H1 (cell line): ENCODE results near the gene KIZ. TPM values are rescaled to one million over a fixed set of nuclear protein-coding genes. Genes with fewer than 3 reads are reported as not detected.

ENCODE experiments used
- CTCF ChIA-PET: fragments of 300-600 bp; sonication (Branson Sonifier 250); formaldehyde crosslinking; loops from one replicate; lab custom pipeline; 2021; ENCODE audit not compliant: partially characterized antibody; lab: Charles Lee
- POLR2A ChIA-PET: fragments of 300-600 bp; sonication (Branson Sonifier 250); formaldehyde crosslinking; loops from one replicate; lab custom pipeline; 2021; ENCODE audit warnings: inconsistent platforms; ENCODE audit not compliant: partially characterized antibody; lab: Charles Lee
- DNase-seq, 2 experiments: peaks; one replicate each; pipeline versions ENCODE4 v3.0.0 to v3.0.0-alpha.2; 2010 to 2022; ENCODE audit warnings: low spot score in 2 of 2, low read depth in 1 of 2, mixed read lengths in 1 of 2
- FAIRE-seq: peaks from 2 replicates; lab custom pipeline; 2011; peaks lifted over from hg19 to GRCh38; lab: Jason Lieb, UNC
- H2AFZ ChIP-seq: 2 replicates; pipeline ENCODE4 v1.8.1; 2012; ENCODE audit warnings: low read length, inconsistent platforms
- H2AK5ac ChIP-seq: 2 replicates; pipeline ENCODE4 v1.6.1; 2013; ENCODE audit warnings: low read depth, low read length
- H2BK120ac ChIP-seq: replicated peaks from 2 replicates; pipeline ENCODE3; 2013; ENCODE audit warnings: low read depth, low read length, inconsistent platforms
- H2BK12ac ChIP-seq: 2 replicates; pipeline ENCODE4 v1.6.1; 2013; ENCODE audit warnings: low read depth, low read length
- H2BK15ac ChIP-seq: 2 replicates; pipeline ENCODE4 v1.6.1; 2013; ENCODE audit warnings: low read length
- H2BK20ac ChIP-seq: 2 replicates; pipeline ENCODE4 v1.6.1; 2013; ENCODE audit warnings: low read length
- H2BK5ac ChIP-seq: 2 replicates; pipeline ENCODE4 v1.6.1; 2013; ENCODE audit warnings: low read depth, low read length
- H3K14ac ChIP-seq: 2 replicates; pipeline ENCODE4 v1.6.1; 2013; ENCODE audit warnings: inconsistent platforms; ENCODE audit not compliant: insufficient read length
- H3K18ac ChIP-seq: 2 replicates; pipeline ENCODE4 v1.6.1; 2013; ENCODE audit warnings: low read length; ENCODE audit errors: extremely low read depth
- H3K23ac ChIP-seq: 2 replicates; pipeline ENCODE4 v1.6.1; 2013; ENCODE audit warnings: inconsistent platforms; ENCODE audit not compliant: insufficient read length
- H3K23me2 ChIP-seq: 2 replicates; pipeline ENCODE4 v1.6.1; 2013; ENCODE audit warnings: low read depth, low read length
- H3K27ac ChIP-seq: 2 replicates; pipeline ENCODE4 v1.6.1; 2011; ENCODE audit warnings: low read depth, low read length, inconsistent platforms
- H3K27me3 ChIP-seq, 4 experiments: replicated peaks in 1 of 4; 1 replicate in 1 of 4; 2 replicates in 3 of 4; pipeline versions ENCODE4 v1.6.1 to v1.8.1; 2011 to 2013; ENCODE audit warnings: low read length in 3 of 4, mild to moderate bottlenecking in 3 of 4, inconsistent platforms in 2 of 4, mixed read lengths in 2 of 4, moderate library complexity in 1 of 4; ENCODE audit not compliant: control insufficient read depth in 3 of 4, insufficient read depth in 3 of 4; ENCODE audit errors: extremely low read depth in 1 of 4
- H3K36me3 ChIP-seq, 4 experiments: 2 replicates each; pipeline versions ENCODE4 v1.6.1 to v1.8.1; 2011 to 2013; ENCODE audit warnings: mild to moderate bottlenecking in 4 of 4, low read length in 3 of 4, moderate library complexity in 2 of 4, control low read depth in 1 of 4, inconsistent platforms in 1 of 4; ENCODE audit not compliant: insufficient read depth in 4 of 4, control insufficient read depth in 2 of 4
- H3K4ac ChIP-seq: replicated peaks from 2 replicates; pipeline ENCODE3; 2013; ENCODE audit warnings: low read length, low read depth, mixed read lengths, inconsistent platforms; ENCODE audit not compliant: insufficient read length
- H3K4me1 ChIP-seq, 4 experiments: replicated peaks in 1 of 4; 1 replicate in 1 of 4; 2 replicates in 3 of 4; pipeline versions ENCODE4 v1.6.1 to v1.8.1; 2011 to 2013; ENCODE audit warnings: low read length in 3 of 4, inconsistent platforms in 2 of 4, mixed read lengths in 1 of 4; ENCODE audit not compliant: insufficient read depth in 4 of 4, control insufficient read depth in 3 of 4
- H3K4me2 ChIP-seq, 2 experiments: 2 replicates each; pipeline versions ENCODE4 v1.6.1 to v1.8.1; 2011 to 2013; ENCODE audit warnings: low read depth in 2 of 2, low read length in 2 of 2, control low read depth in 1 of 2, inconsistent platforms in 1 of 2, mild to moderate bottlenecking in 1 of 2; ENCODE audit not compliant: insufficient read depth in 1 of 2
- H3K4me3 ChIP-seq, 4 experiments: fragments of 200-600, 300-600 bp in 1 of 4; sonication (generic), shearing (Covaris generic), sonication (Bioruptor Twin) in 1 of 4; 2 replicates each; pipeline versions ENCODE4 v1.5.1 to v1.8.1; 2011 to 2016; ENCODE audit warnings: low read length in 4 of 4, low read depth in 3 of 4, control low read depth in 2 of 4, inconsistent platforms in 2 of 4, mild to moderate bottlenecking in 2 of 4, mixed read lengths in 1 of 4, moderate library complexity in 1 of 4; ENCODE audit not compliant: insufficient read depth in 2 of 4; ENCODE audit errors: extremely low read depth in 1 of 4
- H3K56ac ChIP-seq: replicated peaks from 2 replicates; pipeline ENCODE3; 2013; ENCODE audit warnings: low read depth, mild to moderate bottlenecking, mixed read lengths, low read length, inconsistent platforms; ENCODE audit not compliant: insufficient read length
- H3K79me1 ChIP-seq: 2 replicates; pipeline ENCODE4 v1.6.1; 2013; ENCODE audit warnings: low read depth, low read length, control low read depth
- H3K79me2 ChIP-seq, 2 experiments: 2 replicates each; pipeline versions ENCODE4 v1.6.1 to v1.8.1; 2012 to 2013; ENCODE audit warnings: low read length in 2 of 2, mild to moderate bottlenecking in 2 of 2, inconsistent platforms in 1 of 2; ENCODE audit not compliant: insufficient read depth in 2 of 2, control insufficient read depth in 1 of 2
- H3K9ac ChIP-seq, 4 experiments: replicated peaks in 1 of 4; 1 replicate in 1 of 4; 2 replicates in 3 of 4; pipeline versions ENCODE4 v1.6.1 to v1.8.1; 2011 to 2013; ENCODE audit warnings: low read depth in 3 of 4, low read length in 3 of 4, control low read depth in 2 of 4, mild to moderate bottlenecking in 2 of 4, moderate library complexity in 2 of 4, inconsistent platforms in 1 of 4; ENCODE audit errors: extremely low read depth in 1 of 4
- H3K9me3 ChIP-seq, 2 experiments: 2 replicates each; pipeline versions ENCODE4 v1.6.1 to v1.8.1; 2012 to 2013; ENCODE audit warnings: mild to moderate bottlenecking in 2 of 2, moderate library complexity in 2 of 2, control low read depth in 1 of 2, inconsistent platforms in 1 of 2, low read depth in 1 of 2, low read length in 1 of 2, mixed read lengths in 1 of 2; ENCODE audit not compliant: insufficient read depth in 2 of 2
- H4K20me1 ChIP-seq, 2 experiments: replicated peaks in 1 of 2; 2 replicates each; pipeline versions ENCODE3 to v1.8.1; 2011 to 2013; ENCODE audit warnings: inconsistent platforms in 2 of 2, low read length in 2 of 2, mild to moderate bottlenecking in 1 of 2; ENCODE audit not compliant: insufficient read depth in 2 of 2, control insufficient read depth in 1 of 2
- H4K5ac ChIP-seq: 2 replicates; pipeline ENCODE4 v1.6.1; 2013; ENCODE audit warnings: low read length, low read depth, mixed read lengths, inconsistent platforms; ENCODE audit not compliant: insufficient read length
- H4K8ac ChIP-seq: 2 replicates; pipeline ENCODE4 v1.8.0; 2013; ENCODE audit warnings: mild to moderate bottlenecking, moderate library complexity, low read length, inconsistent platforms; ENCODE audit not compliant: insufficient read depth; ENCODE audit errors: extremely low read depth
- H4K91ac ChIP-seq: replicated peaks from 2 replicates; pipeline ENCODE3; 2013; ENCODE audit warnings: low read length, mixed read lengths, inconsistent platforms; ENCODE audit not compliant: insufficient read length
- BRCA1 ChIP-seq: IDR thresholded peaks from 2 replicates; pipeline ENCODE4 v1.6.1; 2012; ENCODE audit warnings: low read depth, low read length, improper control_type of control experiment
- CBX8 ChIP-seq: fragments of 300-800, 300-1000 bp; sonication (generic); IDR thresholded peaks from 2 replicates; pipeline ENCODE4 v1.7.1; 2016; ENCODE audit warnings: low read depth, low read length, borderline replicate concordance
- CTBP2 ChIP-seq: IDR thresholded peaks from 2 replicates; pipeline ENCODE4 v1.7.0; 2011; ENCODE audit warnings: borderline replicate concordance, mild to moderate bottlenecking, moderate library complexity, mixed read lengths, low read length; ENCODE audit not compliant: insufficient read depth, insufficient read length
- GABPA ChIP-seq: IDR thresholded peaks from 2 replicates; pipeline ENCODE4 v1.6.1; 2011; ENCODE audit warnings: mild to moderate bottlenecking, low read length, moderate library complexity, borderline replicate concordance; ENCODE audit not compliant: insufficient read depth
- KDM4A ChIP-seq: IDR thresholded peaks from one replicate; pipeline ENCODE4 v1.7.1; 2012; ENCODE audit warnings: low read depth, mild to moderate bottlenecking, moderate library complexity, low read length, inconsistent platforms; ENCODE audit not compliant: severe bottlenecking
- MAX ChIP-seq: IDR thresholded peaks from 2 replicates; pipeline ENCODE4 v1.6.1; 2012; ENCODE audit warnings: inconsistent platforms
- NANOG ChIP-seq: IDR thresholded peaks from 2 replicates; pipeline ENCODE4 v1.6.1; 2011; ENCODE audit warnings: low read length, low read depth, mild to moderate bottlenecking, inconsistent platforms; ENCODE audit not compliant: insufficient read depth, poor library complexity, severe bottlenecking
- NRF1 ChIP-seq: IDR thresholded peaks from 2 replicates; pipeline ENCODE4 v1.6.1; 2011; ENCODE audit warnings: mild to moderate bottlenecking, low read depth, low read length, improper control_type of control experiment
- PHF8 ChIP-seq: fragments of 200-600 bp; sonication (generic); conservative IDR thresholded peaks from 2 replicates; pipeline ENCODE4 v1.7.1; 2012; ENCODE audit warnings: low read depth, mild to moderate bottlenecking, inconsistent platforms, low read length, moderate library complexity
- POU5F1 ChIP-seq: IDR thresholded peaks from 2 replicates; pipeline ENCODE4 v1.6.1; 2011; ENCODE audit warnings: low read depth, mild to moderate bottlenecking, low read length, moderate library complexity
- RBBP5 ChIP-seq: IDR thresholded peaks from 2 replicates; pipeline ENCODE4 v1.7.1; 2012; ENCODE audit warnings: low read depth, mild to moderate bottlenecking, inconsistent platforms, low read length, moderate library complexity, borderline replicate concordance
- SIX5 ChIP-seq: IDR thresholded peaks from 2 replicates; pipeline ENCODE4 v1.6.1; 2011; ENCODE audit warnings: mild to moderate bottlenecking, low read depth, low read length
- TCF12 ChIP-seq: IDR thresholded peaks from 2 replicates; pipeline ENCODE4 v1.6.1; 2011; ENCODE audit warnings: low read depth, mild to moderate bottlenecking, low read length
- TEAD4 ChIP-seq: IDR thresholded peaks from 2 replicates; pipeline ENCODE4 v1.6.1; 2012; ENCODE audit warnings: low read depth, low read length, inconsistent platforms, mixed read lengths
- WGBS, 2 experiments: shearing (Covaris generic) in 1 of 2; methylation state at CpG; one replicate each; pipeline versions ENCODE4 v1.1.6 to v1.1.7; 2013 to 2015; ENCODE audit warnings: low lambda C conversion rate in 2 of 2, mixed read lengths in 2 of 2, inconsistent platforms in 1 of 2, low coverage in 1 of 2, missing lambda C conversion rate in 1 of 2; ENCODE audit not compliant: insufficient replicate concordance in 2 of 2, insufficient coverage in 1 of 2, insufficient read length in 1 of 2; ENCODE audit errors: extremely low coverage in 1 of 2, missing lambda C conversion rate in 1 of 2; 5-methylcytosine and 5-hydroxymethylcytosine counted together
- polyA plus RNA-seq, 7 experiments: library from polyadenylated mRNA; depleted of rRNA in 3 of 7; stranded (reverse) in 5 of 7; unstranded in 2 of 7; fragments of >200 nt in 5 of 7; fragments of 200-250 nt in 2 of 7; gene quantifications; 1 replicate in 5 of 7; 2 replicates in 1 of 7; 4 replicates in 1 of 7; pipeline versions ENCODE4 v1.2.1 to v1.2.3, GENCODE V29; 2011 to 2013; ENCODE audit warnings: missing spikeins in 2 of 7, mixed read lengths in 2 of 7
- total RNA-seq: library from RNA; stranded (reverse); fragmentation: NEBNext Ultra II Directional; extraction: Animal tissue kit (Norgen Biotek cat#: 25700); gene quantifications from 2 replicates; pipeline ENCODE4 v1.2.1, GENCODE V29; 2021

KIZ gene
- total and polyA plus RNA-seq, 2 of the 8 experiments (the other 6 are each of a cell fraction or from before 2014, with no cell fraction given) = 13.0 to 51.7 TPM

- TF ChIP-seq GABPA (no peak), TEAD4 (no peak), MAX (no peak), SIX5 (no peak), KDM4A (no peak), POU5F1 (no peak), TCF12 (no peak), PHF8 (no peak), NANOG (no peak), CBX8 (no peak), RBBP5 (no peak), NRF1 (no peak), BRCA1 (no peak), CTBP2 (no peak)
- no peak overlapping the region for H3K4me2 ChIP-seq
- no peak overlapping the region for H3K14ac ChIP-seq
- 91% methylated on average over 8 of the region's 8 CpGs; no CpG with 5 or more reads in 1 of the 2 experiments for WGBS, 2 experiments
- no peak overlapping the region for H4K5ac ChIP-seq
- DNase-seq (no peak), FAIRE-seq (no peak)
- H2BK15ac ChIP-seq = no peak overlapping the region
- no peaks in the 10 kb centered on the region; a peak in 1 of 7 replicates for H3K4me1 ChIP-seq
- no peak overlapping the region for H3K27ac ChIP-seq
- H2BK12ac ChIP-seq = no peak overlapping the region
- H3K79me1 ChIP-seq = no peaks in the 10 kb centered on the region
- H3K4ac ChIP-seq = no peak overlapping the region
- no peak overlapping the region for H4K8ac ChIP-seq
- H2BK120ac ChIP-seq = no peak overlapping the region
- H2AFZ ChIP-seq = no peak overlapping the region
- H4K20me1 ChIP-seq = no peaks in the 10 kb centered on the region
- no peaks in the 10 kb centered on the region for H3K36me3 ChIP-seq
- no peak overlapping the region for H2BK20ac ChIP-seq
- ChIA-PET POLR2A (no interaction called here), CTCF (no interaction called here)
- no peak overlapping the region for H3K56ac ChIP-seq
- no peak overlapping the region for H2AK5ac ChIP-seq
- no peak overlapping the region for H2BK5ac ChIP-seq
- no peak overlapping the region for H3K9ac ChIP-seq
- peaks cover 8 to 11% of the 10 kb centered on the region in 2 experiments; a peak in 2 of 4 replicates for H3K9me3 ChIP-seq
- H3K23me2 ChIP-seq = no peaks in the 10 kb centered on the region
- no peaks in the 10 kb centered on the region for H3K79me2 ChIP-seq
- H3K23ac ChIP-seq = no peak overlapping the region
- H3K18ac ChIP-seq = no peak overlapping the region
- H3K4me3 ChIP-seq = no peak overlapping the region
- H3K27me3 ChIP-seq = no peaks in the 10 kb centered on the region
- no peak overlapping the region for H4K91ac ChIP-seq
Measured at GRCh38 chr20:21270806-21271205, 144.9 kb downstream of the KIZ start.
